GM23338 (cell line): Measurements from ENCODE around the gene CROCC2. TPM values are rescaled to one million over a fixed set of nuclear protein-coding genes. Genes with fewer than 3 reads are reported as not detected.
A peak's percentile ranks its signal among the peaks of the same experiment; 100 is the strongest.

Source experiments
- ATAC-seq: fragments of 200-7000 bp; cut with Tn5 transposase; 3 replicates; pipeline ENCODE4 v1.9.1; 2020
- DNase-seq: peaks from one replicate; pipeline ENCODE4 v3.0.0-alpha.2; 2015; ENCODE audit warnings: low spot score
- H2AFZ ChIP-seq: fragments of 200-600 bp; sonication (generic); 2 replicates; pipeline ENCODE4 v1.8.0; 2016; ENCODE audit warnings: antibody characterized with exemption, mild to moderate bottlenecking, moderate library complexity
- H3F3A ChIP-seq: fragments of 200-600 bp; sonication (generic); replicated peaks from 2 replicates; pipeline ENCODE4 v1.8.0; 2017; ENCODE audit warnings: antibody characterized with exemption, mixed run types, low read depth
- H3K27ac ChIP-seq: fragments of 200-600 bp; sonication (generic); 2 replicates; pipeline ENCODE4 v1.6.1; 2016; ENCODE audit warnings: low read depth
- H3K27me3 ChIP-seq: fragments of 200-600 bp; sonication (generic); 2 replicates; pipeline ENCODE4 v1.8.0; 2016; ENCODE audit warnings: mild to moderate bottlenecking, mixed run types, moderate library complexity; ENCODE audit not compliant: insufficient read depth
- H3K36me3 ChIP-seq: fragments of 200-600 bp; sonication (generic); 2 replicates; pipeline ENCODE4 v1.8.0; 2016; ENCODE audit warnings: mild to moderate bottlenecking; ENCODE audit not compliant: insufficient read depth
- H3K4me1 ChIP-seq: fragments of 200-600 bp; sonication (generic); 2 replicates; pipeline ENCODE4 v1.8.0; 2016; ENCODE audit warnings: mild to moderate bottlenecking, moderate library complexity; ENCODE audit not compliant: insufficient read depth
- H3K4me2 ChIP-seq: fragments of 200-600 bp; sonication (generic); 2 replicates; pipeline ENCODE4 v1.7.1; 2017; ENCODE audit warnings: mixed run types
- H3K4me3 ChIP-seq: fragments of 200-600 bp; sonication (generic); 2 replicates; pipeline ENCODE4 v1.6.1; 2016; ENCODE audit warnings: mixed run types
- H3K79me2 ChIP-seq: fragments of 200-600 bp; sonication (generic); replicated peaks from 2 replicates; pipeline ENCODE4 v1.8.0; 2017; ENCODE audit warnings: mild to moderate bottlenecking; ENCODE audit not compliant: insufficient read depth
- H3K9me2 ChIP-seq: fragments of 200-600 bp; sonication (generic); 2 replicates; pipeline ENCODE4 v1.8.0; 2017; ENCODE audit not compliant: insufficient read depth
- H4K20me1 ChIP-seq: fragments of 200-600 bp; sonication (generic); replicated peaks from 2 replicates; pipeline ENCODE4 v1.8.0; 2017; ENCODE audit warnings: mild to moderate bottlenecking; ENCODE audit not compliant: insufficient read depth
- H3K27ac Mint-ChIP-seq: 2 replicates; pipeline ENCODE4 v1.8.0; 2020; ENCODE audit warnings: inconsistent platforms, mild to moderate bottlenecking, moderate library complexity, mixed read lengths
- H3K27me3 Mint-ChIP-seq: 3 replicates; pipeline ENCODE4 v1.8.0; 2022; ENCODE audit warnings: low read depth, mild to moderate bottlenecking, moderate library complexity, mixed read lengths, inconsistent platforms; ENCODE audit not compliant: insufficient read depth, poor library complexity
- H3K36me3 Mint-ChIP-seq: 3 replicates; pipeline ENCODE4 v1.8.0; 2021; ENCODE audit warnings: low read depth, mild to moderate bottlenecking, inconsistent platforms, moderate library complexity, mixed read lengths
- H3K4me1 Mint-ChIP-seq: 3 replicates; pipeline ENCODE4 v1.8.0; 2020; ENCODE audit warnings: mild to moderate bottlenecking, inconsistent platforms, mixed read lengths
- H3K4me3 Mint-ChIP-seq: 3 replicates; pipeline ENCODE4 v1.8.0; 2021; ENCODE audit warnings: moderate library complexity, mild to moderate bottlenecking, inconsistent platforms, mixed read lengths
- H3K9me3 Mint-ChIP-seq: 3 replicates; pipeline ENCODE4 v1.8.0; 2020; ENCODE audit warnings: moderate library complexity, mild to moderate bottlenecking, inconsistent platforms, mixed read lengths
- CREB1 ChIP-seq: fragments of 250-450 bp; sonication (Bioruptor Pico); IDR thresholded peaks from 2 replicates; pipeline ENCODE4 v1.5.0; 2020; ENCODE audit warnings: low read depth, mild to moderate bottlenecking, moderate library complexity
- EZH2 ChIP-seq: fragments of 200-600 bp; sonication (generic); IDR thresholded peaks from one replicate; pipeline ENCODE4 v1.8.0; 2017; ENCODE audit warnings: antibody characterized with exemption, mild to moderate bottlenecking, low read depth; ENCODE audit not compliant: unreplicated experiment
- POLR2AphosphoS5 ChIP-seq: IDR thresholded peaks from 2 replicates; pipeline ENCODE4 v1.6.1; 2016; ENCODE audit warnings: antibody characterized with exemption, low read depth
- ZNF114 ChIP-seq: fragments of 250-450 bp; sonication (Bioruptor Pico); IDR thresholded peaks from 2 replicates; pipeline ENCODE4 v1.5.0; 2020; ENCODE audit warnings: mild to moderate bottlenecking, moderate library complexity
- polyA plus RNA-seq: library from polyadenylated mRNA; unstranded; fragments of >200 nt; fragmentation: Nextera tagmentation; extraction: Ambion mirVana; gene quantifications from 2 replicates; pipeline ENCODE4 v1.2.1, GENCODE V29; 2016
- total RNA-seq: library from RNA; depleted of rRNA; stranded (reverse); fragments of >200 nt; shearing (Covaris generic); gene quantifications from 2 replicates; pipeline ENCODE4 v1.2.3, GENCODE V29; 2014
- TF ChIP-seq, protein P1 (sequence below): IDR thresholded peaks from 2 replicates; pipeline ENCODE4 v1.6.1; 2016; ENCODE audit warnings: antibody characterized with exemption
- TF ChIP-seq, protein P2 (sequence below): IDR thresholded peaks from one replicate; pipeline ENCODE4 v1.6.1; 2018; ENCODE audit warnings: antibody characterized with exemption; ENCODE audit not compliant: unreplicated experiment
- TF ChIP-seq, protein P3 (sequence below), 2 experiments: fragments of 200-600 bp in 1 of 2; sonication (generic) in 1 of 2; conservative IDR thresholded peaks; 2 replicates each; pipeline versions ENCODE4 v1.5.1 to v1.6.1; 2016 to 2017; ENCODE audit warnings: antibody characterized with exemption in 2 of 2, low read depth in 2 of 2, mild to moderate bottlenecking in 2 of 2, moderate library complexity in 1 of 2

The CROCC2 gene
- total and polyA plus RNA-seq, 2 experiments from 2014 or later = not detected

DNA sequence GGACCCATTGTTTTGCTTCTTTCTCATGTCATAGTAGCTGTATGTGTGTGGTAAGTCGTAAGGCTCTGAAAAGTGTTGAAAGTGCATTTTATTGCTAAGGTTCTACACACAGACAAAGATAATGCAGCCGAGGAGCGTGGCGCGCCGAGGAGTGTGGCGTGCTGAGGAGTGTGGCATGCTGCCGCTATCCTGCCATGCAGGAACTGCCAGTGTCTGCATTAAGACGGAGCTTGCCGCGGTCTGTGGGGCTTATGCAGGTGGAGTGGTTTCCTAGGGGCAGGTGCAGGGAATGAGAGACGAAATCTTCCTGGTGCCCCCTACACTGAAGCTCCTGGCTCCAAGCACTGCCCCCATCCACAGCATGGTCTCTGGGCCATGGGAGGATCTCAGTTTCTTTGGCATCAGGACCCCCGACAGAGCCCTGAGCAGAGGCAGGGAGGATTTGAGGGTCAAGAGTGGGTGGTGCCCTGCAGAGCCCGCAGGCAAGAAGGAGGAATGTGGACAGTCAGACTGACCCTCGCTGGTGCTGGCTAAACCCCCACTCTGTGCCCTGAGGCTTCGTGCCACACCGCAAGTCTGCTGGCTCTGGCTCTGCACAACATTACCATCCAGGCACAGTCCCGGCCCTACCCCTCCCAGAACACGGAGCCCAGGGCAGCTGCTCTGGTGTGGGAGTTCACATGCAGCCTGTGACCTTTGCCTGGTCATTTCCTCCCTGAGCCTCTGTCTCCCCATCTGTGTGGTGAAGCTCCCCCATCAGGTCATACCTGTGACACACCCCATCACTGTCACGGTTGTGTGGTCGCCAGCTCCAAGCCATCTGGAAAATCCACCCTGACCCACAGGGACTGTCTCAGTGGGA is 95.5 kb downstream of the CROCC2 start:
- Histone ChIP-seq H2AFZ (no peak overlapping the region), H3K9me2 (no peaks in the 10 kb centered on the region), H3K27me3 (peaks cover 18% of the 10 kb centered on the region), H3K4me1 (no peaks in the 10 kb centered on the region), H3F3A (no peaks in the 10 kb centered on the region), H3K36me3 (no peaks in the 10 kb centered on the region), H3K79me2 (no peaks in the 10 kb centered on the region), H3K4me2 (no peak overlapping the region), H4K20me1 (no peaks in the 10 kb centered on the region; the same call in 1 of the 2 replicates), H3K4me3 (no peak overlapping the region), H3K27ac (no peak overlapping the region)
- peaks cover 4% of the 10 kb centered on the region; the same call in 1 of the 3 replicates for H3K4me1 Mint-ChIP-seq
- TF ChIP-seq EZH2 (no peak), CREB1 (CRISPR knock-in tag) (no peak), POLR2AphosphoS5 (no peak), ZNF114 (CRISPR knock-in tag) (no peak)
- TF ChIP-seq, protein P1, sequence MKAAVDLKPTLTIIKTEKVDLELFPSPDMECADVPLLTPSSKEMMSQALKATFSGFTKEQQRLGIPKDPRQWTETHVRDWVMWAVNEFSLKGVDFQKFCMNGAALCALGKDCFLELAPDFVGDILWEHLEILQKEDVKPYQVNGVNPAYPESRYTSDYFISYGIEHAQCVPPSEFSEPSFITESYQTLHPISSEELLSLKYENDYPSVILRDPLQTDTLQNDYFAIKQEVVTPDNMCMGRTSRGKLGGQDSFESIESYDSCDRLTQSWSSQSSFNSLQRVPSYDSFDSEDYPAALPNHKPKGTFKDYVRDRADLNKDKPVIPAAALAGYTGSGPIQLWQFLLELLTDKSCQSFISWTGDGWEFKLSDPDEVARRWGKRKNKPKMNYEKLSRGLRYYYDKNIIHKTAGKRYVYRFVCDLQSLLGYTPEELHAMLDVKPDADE = no peak
- TF ChIP-seq, protein P2, sequence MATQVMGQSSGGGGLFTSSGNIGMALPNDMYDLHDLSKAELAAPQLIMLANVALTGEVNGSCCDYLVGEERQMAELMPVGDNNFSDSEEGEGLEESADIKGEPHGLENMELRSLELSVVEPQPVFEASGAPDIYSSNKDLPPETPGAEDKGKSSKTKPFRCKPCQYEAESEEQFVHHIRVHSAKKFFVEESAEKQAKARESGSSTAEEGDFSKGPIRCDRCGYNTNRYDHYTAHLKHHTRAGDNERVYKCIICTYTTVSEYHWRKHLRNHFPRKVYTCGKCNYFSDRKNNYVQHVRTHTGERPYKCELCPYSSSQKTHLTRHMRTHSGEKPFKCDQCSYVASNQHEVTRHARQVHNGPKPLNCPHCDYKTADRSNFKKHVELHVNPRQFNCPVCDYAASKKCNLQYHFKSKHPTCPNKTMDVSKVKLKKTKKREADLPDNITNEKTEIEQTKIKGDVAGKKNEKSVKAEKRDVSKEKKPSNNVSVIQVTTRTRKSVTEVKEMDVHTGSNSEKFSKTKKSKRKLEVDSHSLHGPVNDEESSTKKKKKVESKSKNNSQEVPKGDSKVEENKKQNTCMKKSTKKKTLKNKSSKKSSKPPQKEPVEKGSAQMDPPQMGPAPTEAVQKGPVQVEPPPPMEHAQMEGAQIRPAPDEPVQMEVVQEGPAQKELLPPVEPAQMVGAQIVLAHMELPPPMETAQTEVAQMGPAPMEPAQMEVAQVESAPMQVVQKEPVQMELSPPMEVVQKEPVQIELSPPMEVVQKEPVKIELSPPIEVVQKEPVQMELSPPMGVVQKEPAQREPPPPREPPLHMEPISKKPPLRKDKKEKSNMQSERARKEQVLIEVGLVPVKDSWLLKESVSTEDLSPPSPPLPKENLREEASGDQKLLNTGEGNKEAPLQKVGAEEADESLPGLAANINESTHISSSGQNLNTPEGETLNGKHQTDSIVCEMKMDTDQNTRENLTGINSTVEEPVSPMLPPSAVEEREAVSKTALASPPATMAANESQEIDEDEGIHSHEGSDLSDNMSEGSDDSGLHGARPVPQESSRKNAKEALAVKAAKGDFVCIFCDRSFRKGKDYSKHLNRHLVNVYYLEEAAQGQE = no peak
- TF ChIP-seq, protein P3, sequence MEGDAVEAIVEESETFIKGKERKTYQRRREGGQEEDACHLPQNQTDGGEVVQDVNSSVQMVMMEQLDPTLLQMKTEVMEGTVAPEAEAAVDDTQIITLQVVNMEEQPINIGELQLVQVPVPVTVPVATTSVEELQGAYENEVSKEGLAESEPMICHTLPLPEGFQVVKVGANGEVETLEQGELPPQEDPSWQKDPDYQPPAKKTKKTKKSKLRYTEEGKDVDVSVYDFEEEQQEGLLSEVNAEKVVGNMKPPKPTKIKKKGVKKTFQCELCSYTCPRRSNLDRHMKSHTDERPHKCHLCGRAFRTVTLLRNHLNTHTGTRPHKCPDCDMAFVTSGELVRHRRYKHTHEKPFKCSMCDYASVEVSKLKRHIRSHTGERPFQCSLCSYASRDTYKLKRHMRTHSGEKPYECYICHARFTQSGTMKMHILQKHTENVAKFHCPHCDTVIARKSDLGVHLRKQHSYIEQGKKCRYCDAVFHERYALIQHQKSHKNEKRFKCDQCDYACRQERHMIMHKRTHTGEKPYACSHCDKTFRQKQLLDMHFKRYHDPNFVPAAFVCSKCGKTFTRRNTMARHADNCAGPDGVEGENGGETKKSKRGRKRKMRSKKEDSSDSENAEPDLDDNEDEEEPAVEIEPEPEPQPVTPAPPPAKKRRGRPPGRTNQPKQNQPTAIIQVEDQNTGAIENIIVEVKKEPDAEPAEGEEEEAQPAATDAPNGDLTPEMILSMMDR (conservative IDR thresholded peaks at IDR 0.05; ENCODE audit: low read depth in 2 of 2) = peak in 1 of 2 experiments; percentile 36; a peak in 2 of 4 replicates
- DNase-seq (no peak), ATAC-seq (no peak)
- H3K4me3 Mint-ChIP-seq = no peak overlapping the region
- H3K36me3 Mint-ChIP-seq = peaks cover 23% of the 10 kb centered on the region
- H3K27ac Mint-ChIP-seq = no peak overlapping the region
- peaks cover 35% of the 10 kb centered on the region for H3K9me3 Mint-ChIP-seq
- H3K27me3 Mint-ChIP-seq = peaks cover 21% of the 10 kb centered on the region
